NT2/D1 (cell line): ENCODE data around the gene RDH13.

Source experiments
- DNase-seq: peaks from one replicate; pipeline ENCODE4 v3.0.0-alpha.2; 2011; ENCODE audit warnings: low read depth, low spot score
- H3K27me3 ChIP-seq: 2 replicates; pipeline ENCODE4 v1.6.0; 2011; ENCODE audit warnings: mild to moderate bottlenecking; ENCODE audit not compliant: insufficient read length, insufficient read depth
- H3K36me3 ChIP-seq: 2 replicates; pipeline ENCODE4 v1.6.1; 2011; ENCODE audit warnings: mild to moderate bottlenecking, low read length, mixed read lengths; ENCODE audit not compliant: insufficient read depth, insufficient read length
- H3K4me1 ChIP-seq: 2 replicates; pipeline ENCODE4 v1.5.1; 2011; ENCODE audit not compliant: insufficient read depth, insufficient read length
- H3K4me3 ChIP-seq: 2 replicates; pipeline ENCODE4 v1.5.1; 2011; ENCODE audit warnings: low read depth; ENCODE audit not compliant: insufficient read length
- H3K9ac ChIP-seq: 2 replicates; pipeline ENCODE4 v1.6.0; 2011; ENCODE audit warnings: low read depth; ENCODE audit not compliant: insufficient read length
- H3K9me3 ChIP-seq: 2 replicates; pipeline ENCODE4 v1.5.1; 2011; ENCODE audit warnings: mild to moderate bottlenecking, low read length; ENCODE audit not compliant: insufficient read depth
- SUZ12 ChIP-seq: IDR thresholded peaks from 2 replicates; pipeline ENCODE4 v1.6.1; 2011; ENCODE audit not compliant: insufficient read length, insufficient read depth; ENCODE audit errors: extremely low read depth
- YY1 ChIP-seq: IDR thresholded peaks from 2 replicates; pipeline ENCODE4 v1.6.1; 2011; ENCODE audit not compliant: insufficient read length, insufficient read depth
- ZNF274 ChIP-seq: IDR thresholded peaks from 2 replicates; pipeline ENCODE4 v1.6.1; 2011; ENCODE audit warnings: mild to moderate bottlenecking, low read depth, low read length

RDH13 gene

DNA sequence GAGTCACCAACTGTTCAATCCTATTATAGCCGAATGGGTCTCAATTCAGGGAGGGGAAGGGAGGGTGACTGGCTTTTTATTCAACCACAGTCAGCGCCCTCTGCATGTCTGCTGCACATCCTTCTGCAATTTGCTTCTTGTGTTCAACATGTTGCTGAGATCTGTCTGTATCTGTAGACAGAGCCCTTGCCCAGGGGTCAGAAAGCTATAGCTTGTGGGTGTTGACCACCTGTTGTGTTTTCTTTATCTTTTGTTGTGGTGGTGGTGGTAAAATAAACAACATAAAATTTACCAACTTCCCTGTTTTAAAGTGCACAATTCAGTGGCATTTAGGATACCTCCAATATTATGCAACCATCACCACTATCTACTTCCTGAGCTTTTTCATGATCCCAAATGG is 42.3 kb upstream of the RDH13 start:
- Histone ChIP-seq H3K4me1 (no peaks in the 10 kb centered on the region), H3K27me3 (no peaks in the 10 kb centered on the region), H3K4me3 (no peak overlapping the region), H3K9ac (no peak overlapping the region), H3K36me3 (peaks cover 47% of the 10 kb centered on the region), H3K9me3 (no peaks in the 10 kb centered on the region)
- no peak for DNase-seq
- no peak for TF ChIP-seq SUZ12
- TF ChIP-seq YY1, result no peak
- TF ChIP-seq ZNF274, result no peak

DNA sequence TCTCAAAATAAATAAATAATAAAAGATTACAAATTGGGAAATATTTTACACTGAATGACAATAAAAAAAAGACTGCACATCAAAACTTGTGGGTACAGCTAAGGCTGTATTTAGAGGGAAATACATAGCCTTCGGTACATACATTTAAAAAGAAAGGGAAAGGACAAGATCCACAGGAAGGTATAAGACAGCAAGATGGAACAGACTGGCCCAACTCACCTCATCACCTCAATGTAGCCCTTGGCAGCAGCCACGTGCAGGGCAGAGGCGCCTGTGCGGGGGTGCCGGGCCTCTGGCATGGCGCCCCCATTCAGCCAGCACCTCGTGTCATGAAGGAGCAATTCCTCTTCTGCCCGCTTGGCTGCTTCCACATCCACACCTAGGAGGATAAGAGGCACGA is 40.2 kb upstream of the RDH13 start:
- no peak for DNase-seq
- Histone ChIP-seq H3K4me1 (peaks cover 2% of the 10 kb centered on the region), H3K4me3 (no peak overlapping the region), H3K27me3 (no peaks in the 10 kb centered on the region), H3K36me3 (peaks cover 45% of the 10 kb centered on the region), H3K9me3 (no peaks in the 10 kb centered on the region), H3K9ac (no peak overlapping the region)
- TF ChIP-seq ZNF274 (no peak), YY1 (no peak), SUZ12 (no peak)

DNA sequence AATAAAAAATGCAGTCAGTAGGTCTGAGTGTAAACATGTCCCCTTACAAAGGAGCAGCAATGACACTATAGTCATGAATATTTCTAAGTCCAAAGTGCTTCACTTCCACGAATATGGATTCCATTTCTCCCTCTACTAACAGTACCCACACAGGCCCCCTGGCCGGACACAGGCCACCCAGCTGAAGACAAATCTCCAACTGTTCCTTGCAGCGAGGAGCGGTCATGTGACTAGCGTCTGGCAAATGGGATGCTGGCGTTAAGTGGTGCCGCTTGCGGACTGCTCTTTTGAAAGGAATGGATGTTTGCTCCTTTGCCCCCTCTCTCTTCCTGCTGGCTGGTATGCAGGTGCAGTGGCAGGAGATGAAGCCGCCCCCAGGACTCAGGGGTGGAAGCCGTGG is 38.3 kb upstream of the RDH13 start:
- TF ChIP-seq ZNF274 (no peak), YY1 (no peak), SUZ12 (no peak)
- DNase-seq, result no peak
- Histone ChIP-seq H3K4me3 (no peak overlapping the region), H3K27me3 (no peaks in the 10 kb centered on the region), H3K9ac (no peak overlapping the region), H3K4me1 (peaks cover 2% of the 10 kb centered on the region), H3K9me3 (no peaks in the 10 kb centered on the region), H3K36me3 (peaks cover 41% of the 10 kb centered on the region)

DNA sequence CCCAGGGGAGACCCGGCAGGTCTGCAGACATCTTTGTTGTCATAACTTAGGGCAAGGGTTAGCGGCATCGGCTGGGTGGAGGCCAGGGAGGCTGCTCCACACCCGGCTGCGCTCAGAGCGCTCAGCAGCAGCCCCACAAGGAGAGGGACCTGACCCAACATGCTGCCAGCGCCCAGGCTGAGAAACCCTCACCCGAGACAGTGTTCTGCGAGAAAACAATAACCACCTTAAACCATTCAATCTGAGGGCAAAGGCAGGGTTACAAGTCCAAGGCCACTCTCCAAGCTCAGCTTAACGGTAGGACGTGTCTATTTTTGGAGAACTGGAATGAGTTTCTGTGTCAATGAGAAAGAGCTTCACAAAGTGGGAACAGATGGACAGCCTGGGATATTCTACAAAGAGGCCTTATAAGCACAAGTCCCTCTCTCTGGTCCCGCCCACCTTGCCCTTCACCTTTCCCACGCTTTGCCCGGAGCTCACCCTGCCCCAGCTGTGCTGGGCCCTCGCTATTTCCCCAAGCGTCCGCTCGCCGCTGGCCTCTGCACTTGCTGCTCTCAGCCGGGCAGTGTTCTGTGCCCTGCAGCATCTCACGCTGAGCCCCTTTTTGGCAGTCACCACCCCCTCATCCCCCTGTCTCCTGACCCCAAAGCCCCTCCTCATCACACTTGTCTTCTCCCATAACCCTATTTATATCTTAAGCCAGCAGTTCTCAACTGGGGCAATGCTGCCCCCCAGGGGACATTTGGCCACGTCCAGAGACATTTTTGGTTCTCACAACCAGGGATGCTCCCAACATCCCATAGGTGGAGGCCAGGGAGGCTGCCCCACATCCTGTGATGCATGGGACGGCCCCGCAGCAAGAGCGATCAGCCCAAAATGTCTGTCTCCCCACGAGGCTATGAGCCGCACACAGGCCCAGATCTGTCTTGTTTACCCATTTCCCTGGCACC is 36.9 kb upstream of the RDH13 start:
- Histone ChIP-seq H3K36me3 (peaks cover 45% of the 10 kb centered on the region), H3K4me3 (no peak overlapping the region), H3K9me3 (no peaks in the 10 kb centered on the region), H3K27me3 (no peaks in the 10 kb centered on the region), H3K9ac (no peak overlapping the region), H3K4me1 (peaks cover 3% of the 10 kb centered on the region)
- no peak for DNase-seq
- TF ChIP-seq SUZ12 (no peak), ZNF274 (no peak), YY1 (no peak)

DNA sequence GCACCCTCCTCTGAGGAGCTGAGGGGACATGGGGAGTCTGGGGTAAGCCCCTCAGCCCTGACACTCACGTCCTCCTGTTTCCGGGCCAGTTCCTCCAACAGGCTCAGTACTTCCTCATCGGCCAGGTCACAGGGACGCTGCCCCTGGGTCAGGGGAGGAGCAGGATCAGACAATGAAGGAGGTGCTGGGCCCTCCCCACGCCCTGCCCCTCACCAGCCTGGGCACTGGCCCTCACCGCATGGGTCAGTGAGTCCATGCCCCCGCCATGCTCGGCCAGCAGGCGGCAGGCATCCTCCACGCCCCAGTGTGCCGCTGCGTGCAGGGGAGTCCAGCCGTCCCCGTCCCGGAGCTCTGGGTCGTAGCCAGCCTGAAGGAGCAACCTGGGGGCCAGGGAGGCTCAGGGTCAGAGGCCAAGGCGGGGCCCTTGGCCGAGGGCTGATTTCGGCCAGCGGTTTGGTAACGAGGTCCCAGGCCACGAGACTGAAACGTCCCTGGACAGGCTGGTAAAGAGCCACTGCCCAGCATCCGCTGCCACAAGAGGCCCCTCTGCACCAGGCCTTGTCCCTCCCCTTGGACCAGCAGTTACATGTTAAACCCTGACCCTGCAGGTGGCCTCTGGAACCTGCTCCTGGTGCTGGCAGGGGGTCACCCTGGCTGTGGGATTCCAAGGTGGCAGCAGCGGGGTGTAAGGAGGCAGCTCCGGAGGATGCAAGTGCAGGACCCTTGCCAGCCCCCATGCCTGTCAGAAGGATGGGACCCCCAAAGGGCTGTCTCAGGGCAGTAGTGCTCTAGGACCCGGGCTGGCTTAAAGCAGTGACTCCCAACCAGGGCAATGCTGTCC is 36.0 kb upstream of the RDH13 start:
- Histone ChIP-seq H3K4me3 (no peak overlapping the region), H3K9ac (no peak overlapping the region), H3K36me3 (peaks cover 52% of the 10 kb centered on the region), H3K9me3 (no peaks in the 10 kb centered on the region), H3K4me1 (peaks cover 9% of the 10 kb centered on the region), H3K27me3 (no peaks in the 10 kb centered on the region)
- no peak for DNase-seq
- TF ChIP-seq SUZ12 (no peak), ZNF274 (no peak), YY1 (no peak)

DNA sequence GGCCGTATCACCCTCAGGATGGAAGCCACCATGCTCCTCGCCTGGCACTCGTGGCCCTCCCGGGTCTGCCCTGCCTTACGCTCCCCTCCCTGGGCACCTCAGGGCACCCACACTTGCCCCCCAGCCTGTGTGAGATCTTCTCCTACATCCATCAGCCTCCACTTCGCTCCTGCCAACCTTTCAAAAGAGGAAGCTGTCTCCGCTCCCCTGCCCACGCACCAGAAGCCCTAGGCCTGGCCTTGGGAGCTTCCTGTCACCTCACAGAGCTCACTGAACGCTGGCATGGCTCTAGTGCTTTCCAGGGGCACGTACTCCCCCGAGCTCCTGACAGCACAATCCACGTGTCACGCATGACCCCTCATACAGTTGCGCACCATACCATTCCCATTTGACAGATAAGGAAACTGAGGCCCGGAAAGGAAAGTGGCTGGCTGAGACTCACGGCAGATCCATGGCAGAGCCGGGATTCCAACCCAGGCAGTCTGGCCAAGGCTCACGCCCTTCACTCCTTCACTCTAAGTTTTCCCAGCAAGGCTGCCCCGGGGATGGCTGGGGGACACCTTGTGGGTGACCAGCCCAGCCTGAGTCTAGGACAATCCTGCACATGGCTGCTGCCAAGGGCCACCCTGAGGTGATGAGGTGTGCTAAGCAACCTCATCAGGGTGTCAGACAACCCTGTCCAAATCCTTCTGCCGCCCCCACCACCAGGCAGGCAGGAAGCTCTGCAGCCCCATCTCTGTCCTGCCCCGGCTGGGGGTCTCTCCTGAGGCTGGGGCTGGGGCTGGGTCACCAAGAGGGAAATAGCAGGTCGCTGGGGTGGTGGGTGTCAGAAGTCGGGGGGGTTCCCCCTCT is 35.1 kb upstream of the RDH13 start:
- DNase-seq, result no peak
- Histone ChIP-seq H3K4me3 (no peak overlapping the region), H3K27me3 (no peaks in the 10 kb centered on the region), H3K9ac (no peak overlapping the region), H3K4me1 (peaks cover 9% of the 10 kb centered on the region), H3K9me3 (no peaks in the 10 kb centered on the region), H3K36me3 (peaks cover 46% of the 10 kb centered on the region)
- TF ChIP-seq YY1 (no peak), SUZ12 (no peak), ZNF274 (no peak)
